ENCODE data around the gene ZNF438.

Gene ZNF438

GRCh38 chr10:31025142-31025541 lies 6.5 kb downstream of the ZNF438 start:
- H3K4me3 ChIP-seq (ENCODE audit: low read length): no peak overlapping the region
- no peak for DNase-seq (ENCODE audit: low read depth)
- no peak for TF ChIP-seq CTCF (conservative IDR thresholded peaks at IDR 0.05; ENCODE audit: low read depth, low read length)

DNA sequence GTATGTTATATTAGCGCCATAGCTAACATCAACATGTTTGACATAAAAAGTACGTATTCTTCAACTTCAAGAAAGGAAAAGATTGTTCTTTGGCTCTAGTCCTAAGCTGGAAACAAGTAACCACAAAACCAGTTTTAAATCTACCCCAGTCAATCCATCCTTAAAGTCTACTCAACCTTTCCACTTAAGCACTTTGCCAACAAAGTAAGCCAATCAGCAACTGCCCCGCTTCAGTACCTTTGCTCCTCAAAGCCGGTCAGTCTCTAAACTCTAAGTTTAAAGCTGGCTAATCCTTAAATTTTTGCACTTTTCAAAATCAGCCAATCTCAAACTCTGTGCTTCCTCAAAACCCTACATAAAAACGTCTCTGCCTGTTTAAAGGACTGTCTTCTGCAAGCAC lies 8.1 kb downstream of the ZNF438 start:
- no peak for TF ChIP-seq CTCF (conservative IDR thresholded peaks at IDR 0.05; ENCODE audit: low read depth, low read length)
- no peak for DNase-seq (ENCODE audit: low read depth)
- H3K4me3 ChIP-seq (ENCODE audit: low read length): no peak overlapping the region

DNA sequence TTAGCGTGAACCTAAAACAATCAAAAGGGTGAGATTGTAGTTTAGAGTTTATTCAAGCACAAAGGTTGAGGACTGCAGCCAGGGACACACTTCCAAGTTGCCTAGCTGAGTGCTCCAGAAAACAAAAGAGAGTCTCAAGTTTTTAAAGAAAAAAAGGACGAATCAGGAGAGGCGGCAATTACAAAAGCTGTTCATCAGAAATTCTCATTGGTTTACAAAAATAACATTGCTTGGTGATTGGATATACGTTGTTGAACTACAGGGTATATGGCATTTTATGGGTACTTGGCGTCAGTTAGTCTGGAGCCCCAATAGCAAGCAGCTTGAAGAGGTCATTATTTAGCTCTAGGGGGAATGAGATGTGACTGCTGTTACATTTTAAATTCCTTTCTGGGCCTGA lies 11.5 kb downstream of the ZNF438 start:
- TF ChIP-seq CTCF (conservative IDR thresholded peaks at IDR 0.05; ENCODE audit: low read depth, low read length): no peak
- no peak for DNase-seq (ENCODE audit: low read depth)
- no peak overlapping the region for H3K4me3 ChIP-seq (ENCODE audit: low read length)

DNA sequence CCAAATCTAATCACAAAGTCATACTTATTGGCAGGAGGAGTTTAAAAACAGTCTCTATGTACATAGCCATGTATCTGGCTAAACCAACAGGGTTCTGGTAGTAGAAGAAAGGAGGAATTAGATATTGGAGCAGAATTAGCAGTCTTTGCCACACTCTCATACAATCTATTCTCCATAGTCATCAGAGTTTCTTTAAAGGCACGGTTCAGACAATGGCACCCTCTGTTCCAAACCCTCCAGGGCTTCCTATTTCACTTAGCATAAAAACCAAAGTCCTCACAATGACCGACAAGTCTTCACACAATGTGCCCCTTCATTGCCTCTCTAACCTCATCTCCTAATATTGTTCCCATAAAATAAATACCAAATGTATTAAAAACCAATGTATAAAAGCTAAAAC lies 12.7 kb downstream of the ZNF438 start:
- H3K4me3 ChIP-seq (ENCODE audit: low read length): no peak overlapping the region
- no peak for DNase-seq (ENCODE audit: low read depth)
- no peak for TF ChIP-seq CTCF (conservative IDR thresholded peaks at IDR 0.05; ENCODE audit: low read depth, low read length)

- no peak for DNase-seq (ENCODE audit: low read depth)
- H3K4me3 ChIP-seq (ENCODE audit: low read length): no peak overlapping the region
- no peak for TF ChIP-seq CTCF (conservative IDR thresholded peaks at IDR 0.05; ENCODE audit: low read depth, low read length)
These were observed 13.3 kb downstream of the ZNF438 start for GRCh38 chr10:31018356-31018750.

DNA sequence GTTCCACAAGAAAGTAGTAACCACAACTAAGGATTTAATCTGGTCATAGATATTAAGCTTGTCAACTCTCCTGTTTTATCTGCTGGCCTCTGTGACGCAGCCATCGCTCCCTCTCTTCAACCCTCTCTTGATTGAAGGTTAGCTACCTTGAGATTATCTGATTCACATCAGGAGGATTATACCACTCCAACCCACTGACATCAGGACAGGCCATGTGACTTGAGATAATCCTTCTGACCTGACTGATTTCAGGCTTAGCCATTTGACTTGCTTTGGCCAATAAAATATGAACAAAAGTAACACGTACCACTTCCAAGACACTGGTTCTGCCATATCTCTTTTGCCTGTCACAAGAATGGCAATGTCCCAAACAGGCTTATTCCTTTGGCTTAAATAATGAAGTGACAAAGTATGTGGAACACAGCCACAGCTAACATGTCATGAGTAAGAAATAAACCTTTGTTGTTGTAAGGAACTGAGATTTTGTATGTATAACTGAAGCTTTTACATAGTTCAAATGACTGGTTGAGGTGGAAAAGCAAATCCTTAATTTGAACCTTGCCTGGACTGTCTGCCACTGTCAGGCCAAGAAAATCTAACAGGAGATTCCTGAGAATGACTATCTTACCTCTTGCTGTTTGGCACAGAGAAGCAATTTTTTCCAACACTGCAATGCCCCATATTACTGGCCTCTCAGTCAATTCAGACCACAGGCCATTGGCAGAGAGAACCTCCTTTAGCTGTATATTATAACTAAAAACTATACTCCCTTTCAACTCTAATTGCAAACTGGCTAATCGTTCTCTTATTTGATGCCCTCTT lies 13.9 kb downstream of the ZNF438 start:
- DNase-seq (ENCODE audit: low read depth): no peak
- TF ChIP-seq CTCF (conservative IDR thresholded peaks at IDR 0.05; ENCODE audit: low read depth, low read length): no peak
- H3K4me3 ChIP-seq (ENCODE audit: low read length): no peak overlapping the region

- no peak overlapping the region for H3K4me3 ChIP-seq (ENCODE audit: low read length)
- TF ChIP-seq CTCF (conservative IDR thresholded peaks at IDR 0.05; ENCODE audit: low read depth, low read length): no peak
- no peak for DNase-seq (ENCODE audit: low read depth)
These were observed 17.3 kb downstream of the ZNF438 start for GRCh38 chr10:31014161-31014875.
